Stimulated activated CD8-positive, alpha-beta memory T cell treated with anti-CD3 and anti-CD28 coated beads, Interleukin-4, amount 100 ng/mL, for 4 hours (primary cell): ENCODE results near the gene BMPR1B.

Experiments
- DNase-seq, 2 donors: peaks; one replicate each; pipeline ENCODE4 v3.0.0-alpha.2; 2020; ENCODE audit warnings: low read depth in 2 of 2, low spot score in 1 of 2

Gene BMPR1B

GRCh38 chr4:94905511-94905910, 147.8 kb downstream of the BMPR1B start:
- DNase-seq = no peak

GRCh38 chr4:94909645-94910044, 151.9 kb downstream of the BMPR1B start:
- DNase-seq = no peak

GRCh38 chr4:94911106-94911505, 153.4 kb downstream of the BMPR1B start:
- no peak for DNase-seq

DNA sequence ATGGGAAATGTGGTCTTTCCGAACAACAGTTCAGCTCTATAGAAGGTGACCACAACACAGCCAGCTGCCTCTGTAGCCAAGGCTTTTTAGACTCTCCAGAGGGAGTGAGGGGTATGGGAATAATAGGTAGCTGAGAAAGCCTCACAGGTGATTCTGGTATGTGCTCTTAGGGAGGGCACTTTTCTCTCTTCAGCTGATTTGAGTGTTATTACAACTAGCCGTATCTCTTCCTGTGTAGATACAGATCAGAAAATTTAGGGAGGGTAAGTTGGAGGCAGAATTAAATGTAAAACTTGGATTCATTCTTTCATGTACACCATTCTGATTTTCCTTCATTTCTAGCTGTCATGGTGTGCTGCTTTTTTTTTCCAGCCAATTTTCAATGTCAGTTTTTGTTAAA, 154.9 kb downstream of the BMPR1B start:
- no peak for DNase-seq

- DNase-seq = no peak
These were observed 155.6 kb downstream of the BMPR1B start for GRCh38 chr4:94913316-94913715.

GRCh38 chr4:94917146-94917545, 159.4 kb downstream of the BMPR1B start:
- no peak for DNase-seq

DNA sequence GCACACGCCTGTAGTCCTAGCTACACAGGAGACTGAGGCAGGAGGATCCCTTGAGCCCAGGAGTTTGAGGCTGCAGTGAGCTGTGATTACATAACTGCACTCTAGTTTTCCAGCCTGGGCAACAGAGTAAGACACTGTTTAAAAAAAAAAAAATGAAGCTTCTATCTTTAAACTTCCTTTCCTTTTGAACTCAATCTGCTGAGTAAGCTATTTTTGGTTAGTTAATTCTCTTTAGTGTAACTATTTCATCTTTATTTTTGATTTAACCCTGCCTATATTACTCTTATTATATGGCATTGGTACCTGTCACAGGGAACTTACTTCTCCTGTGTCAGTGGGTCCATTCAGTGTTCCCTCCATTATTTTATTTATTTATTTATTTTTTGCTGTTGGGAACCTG, 160.8 kb downstream of the BMPR1B start:
- DNase-seq = no peak

- DNase-seq = no peak
These were observed 162.6 kb downstream of the BMPR1B start for GRCh38 chr4:94920369-94920768.

GRCh38 chr4:94924566-94924965, 166.8 kb downstream of the BMPR1B start:
- DNase-seq = no peak

- no peak for DNase-seq
These were observed 168.1 kb downstream of the BMPR1B start for GRCh38 chr4:94925764-94926347.

GRCh38 chr4:94926936-94927335, 169.2 kb downstream of the BMPR1B start:
- DNase-seq = no peak

GRCh38 chr4:94927696-94928095, 169.9 kb downstream of the BMPR1B start:
- DNase-seq = no peak

- no peak for DNase-seq
These were observed 171.9 kb downstream of the BMPR1B start for GRCh38 chr4:94929696-94930095.

- DNase-seq = no peak
These were observed 173.9 kb downstream of the BMPR1B start for GRCh38 chr4:94931626-94932025.

GRCh38 chr4:94932366-94932765, 174.6 kb downstream of the BMPR1B start:
- no peak for DNase-seq

GRCh38 chr4:94933799-94934198, 176.0 kb downstream of the BMPR1B start:
- no peak for DNase-seq

DNA sequence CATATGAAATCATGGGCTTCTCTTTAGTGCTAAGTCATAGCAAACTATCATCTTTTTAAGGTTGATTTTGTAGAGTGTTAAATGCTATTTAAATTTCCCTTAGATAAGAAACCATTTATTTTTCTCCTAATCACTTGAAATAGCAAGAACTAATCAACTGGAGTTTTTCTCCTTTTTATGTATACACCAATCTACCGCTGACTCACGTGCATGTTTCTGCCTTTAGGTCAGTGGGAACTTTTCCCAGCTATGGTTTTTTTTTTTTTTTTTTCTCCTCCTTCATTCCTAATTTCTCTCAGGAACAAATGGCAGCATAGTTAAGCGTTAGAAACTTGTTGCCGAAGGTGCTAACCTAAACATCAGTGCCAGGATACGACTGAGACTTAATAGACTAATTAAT, 176.4 kb downstream of the BMPR1B start:
- no peak for DNase-seq

- DNase-seq = no peak
These were observed 177.1 kb downstream of the BMPR1B start for GRCh38 chr4:94934864-94935263.

DNA sequence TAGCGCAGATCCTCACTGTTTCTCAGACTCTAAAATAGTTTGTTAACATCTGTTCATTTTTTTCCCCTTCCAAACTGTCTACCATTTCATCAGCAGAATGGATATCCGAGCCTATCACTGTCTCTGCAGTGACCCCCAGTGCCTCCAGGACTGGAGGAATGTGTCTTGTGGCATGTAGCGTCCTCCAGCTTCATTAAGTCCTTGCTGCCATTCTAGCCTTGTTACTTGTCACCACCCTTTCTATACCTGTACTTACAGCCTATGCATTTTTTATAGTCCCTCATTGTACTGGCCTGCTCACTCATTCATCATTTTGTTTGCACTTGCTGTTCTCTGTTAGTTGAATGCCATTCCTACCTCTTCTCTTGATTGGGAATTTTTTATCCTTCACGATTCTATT, 179.1 kb downstream of the BMPR1B start:
- no peak for DNase-seq

DNA sequence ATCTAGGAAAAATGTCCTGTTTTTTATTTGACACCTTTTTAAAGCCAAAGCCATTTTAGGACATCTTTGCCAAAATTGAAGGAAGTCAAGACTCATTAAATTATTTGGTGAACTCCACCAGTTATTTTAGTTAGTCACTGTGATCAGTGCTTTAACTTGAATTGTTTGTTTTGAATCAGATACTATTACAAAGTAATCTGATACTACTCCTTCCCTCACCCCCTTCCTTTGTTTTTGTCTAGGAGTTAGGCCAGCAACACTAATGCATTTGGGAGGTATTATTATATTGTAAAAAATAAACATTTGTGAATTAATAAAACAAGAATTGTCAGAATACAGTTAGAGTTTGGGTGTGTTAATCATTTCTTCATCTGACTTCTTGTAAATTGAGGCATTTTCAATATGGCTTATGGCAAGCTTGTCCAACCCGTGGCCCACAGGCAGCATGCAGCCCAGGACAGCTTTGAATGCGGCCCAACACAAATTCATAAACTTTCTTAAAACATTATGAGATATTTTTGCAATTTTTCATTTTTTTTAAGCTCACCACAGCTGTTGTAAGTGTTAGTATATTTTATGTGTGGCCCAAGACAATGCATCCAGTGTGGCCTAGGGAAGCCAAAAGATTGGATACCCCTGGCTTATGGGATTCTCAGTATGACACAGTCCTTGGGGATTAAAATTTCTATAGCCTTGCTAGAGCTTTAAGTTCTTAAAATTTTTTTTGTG, 182.2 kb downstream of the BMPR1B start:
- no peak for DNase-seq

DNA sequence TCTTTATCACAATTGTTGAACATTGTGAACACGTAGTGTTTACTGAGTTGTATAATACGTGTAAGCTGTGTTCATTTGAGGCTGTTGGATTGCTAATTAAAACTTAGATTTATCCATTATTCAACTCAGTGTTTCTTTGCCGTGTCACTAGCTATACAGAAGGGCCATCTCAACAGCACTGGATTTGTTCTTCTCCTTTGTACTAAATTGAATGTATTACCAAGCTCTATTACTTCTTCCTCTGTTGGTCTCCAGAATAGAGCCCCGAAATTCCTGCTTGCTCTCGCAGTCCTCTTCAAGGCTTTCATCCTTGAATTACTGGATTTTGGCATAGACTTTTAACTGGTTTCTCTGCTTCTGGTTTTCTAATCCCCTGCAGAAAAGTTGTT, 182.8 kb downstream of the BMPR1B start:
- no peak for DNase-seq

- no peak for DNase-seq
These were observed 184.0 kb downstream of the BMPR1B start for GRCh38 chr4:94941706-94942105.

DNA sequence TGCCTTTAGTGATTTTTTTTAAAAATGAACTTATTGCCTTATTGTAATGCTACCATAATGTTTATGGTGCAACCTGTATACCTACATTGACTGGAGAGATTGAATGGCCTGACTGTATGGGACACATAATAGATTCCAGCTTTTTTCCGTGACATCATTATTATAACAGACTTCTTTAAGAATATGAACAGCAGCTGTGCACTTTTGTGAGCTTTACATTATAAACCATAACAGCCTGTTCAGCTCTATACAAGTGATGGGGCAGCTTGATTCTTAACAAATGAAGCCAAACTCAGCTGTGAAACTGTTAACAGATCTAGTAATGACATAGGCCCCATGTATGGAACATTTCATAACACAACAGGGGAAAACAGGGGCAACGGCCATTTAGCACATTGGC, 187.0 kb downstream of the BMPR1B start:
- DNase-seq = no peak
